Subcutaneous adipose tissue (tissue), 4 donors: ENCODE results near the gene UNC13A. TPM values are rescaled to one million over a fixed set of nuclear protein-coding genes. Genes with fewer than 3 reads are reported as not detected.

ENCODE experiments used
- CTCF ChIP-seq: fragments of 450-650 bp; IDR thresholded peaks from one replicate; pipeline ENCODE4 v1.5.1; 2016; ENCODE audit warnings: low read depth, mild to moderate bottlenecking, control low read depth, antibody characterized with exemption, moderate library complexity
- total RNA-seq, 4 donors: library from RNA; depleted of rRNA; stranded (reverse); fragments of >200 nt; gene quantifications; one replicate each; pipeline ENCODE4 v1.1.0, GENCODE V29; 2016

UNC13A gene
- total RNA-seq, 4 donors from 2014 or later = not detected

GRCh38 chr19:17726136-17726741, 38.1 kb upstream of the UNC13A start:
- TF ChIP-seq CTCF = no peak

GRCh38 chr19:17725422-17726078, 37.4 kb upstream of the UNC13A start:
- TF ChIP-seq CTCF = no peak

- no peak for TF ChIP-seq CTCF
These were observed 36.5 kb upstream of the UNC13A start for GRCh38 chr19:17724655-17725054.

- no peak for TF ChIP-seq CTCF
These were observed 34.6 kb upstream of the UNC13A start for GRCh38 chr19:17722655-17723240.

- no peak for TF ChIP-seq CTCF
These were observed 33.7 kb upstream of the UNC13A start for GRCh38 chr19:17721821-17722220.

GRCh38 chr19:17721111-17721628, 33.0 kb upstream of the UNC13A start:
- TF ChIP-seq CTCF = no peak

- TF ChIP-seq CTCF = no peak
These were observed 32.3 kb upstream of the UNC13A start for GRCh38 chr19:17720440-17720839.
